PFSK-1 (cell line): ENCODE measurements around the gene CHST7.

Experiments
- FOXP2 ChIP-seq: optimal IDR thresholded peaks from 2 replicates; pipeline ENCODE3; 2011; ENCODE audit warnings: borderline replicate concordance, control low read depth, inconsistent platforms; ENCODE audit not compliant: insufficient read depth; ENCODE audit errors: extremely low read length, extremely low read depth
- POLR2AphosphoS5 ChIP-seq: IDR thresholded peaks from 2 replicates; pipeline ENCODE4 v1.6.1; 2012; ENCODE audit warnings: low read depth, mild to moderate bottlenecking, control low read depth, low read length, moderate library complexity
- REST ChIP-seq, 2 experiments: IDR thresholded peaks; 2 replicates each; pipeline versions ENCODE4 v1.6.1 to v1.8.0; 2011 to 2012; ENCODE audit warnings: low read depth in 2 of 2, low read length in 2 of 2, control low read depth in 1 of 2, inconsistent platforms in 1 of 2, mild to moderate bottlenecking in 1 of 2, moderate library complexity in 1 of 2; ENCODE audit not compliant: insufficient read depth in 1 of 2
- SIN3A ChIP-seq: IDR thresholded peaks from 2 replicates; pipeline ENCODE4 v1.6.1; 2012; ENCODE audit warnings: mild to moderate bottlenecking, low read length, moderate library complexity, borderline replicate concordance; ENCODE audit not compliant: insufficient read depth
- TAF1 ChIP-seq: IDR thresholded peaks from 2 replicates; pipeline ENCODE4 v1.6.1; 2012; ENCODE audit warnings: low read length, control low read depth, borderline replicate concordance; ENCODE audit not compliant: insufficient read depth

- no peak for TF ChIP-seq REST (IDR thresholded peaks at IDR 0.05; ENCODE audit: insufficient read depth in 1 of 2, low read depth in 2 of 2, low read length in 2 of 2)
- TF ChIP-seq POLR2AphosphoS5, result no peak
- no peak for TF ChIP-seq SIN3A
- no peak for TF ChIP-seq TAF1
- TF ChIP-seq FOXP2, result no peak
Observed at GRCh38 chrX:46607916-46608315, 34.4 kb downstream of the CHST7 start.
